ENCODE data around the gene CHST15. TPM values are rescaled to one million over a fixed set of nuclear protein-coding genes. Genes with fewer than 3 reads are reported as not detected.

Gene CHST15
- polyA plus RNA-seq, 1 experiment, result 3.2 TPM

GRCh38 chr10:124012583-124012982, 80.8 kb downstream of the CHST15 start:
- Histone ChIP-seq H3K9me3 (ENCODE audit: control insufficient read depth, insufficient read depth, low read length) (peaks cover 33% of the 10 kb centered on the region), H3K4me3 (ENCODE audit: low read depth, low read length) (no peak overlapping the region), H3K27ac (ENCODE audit: low read depth, low read length) (no peak overlapping the region), H3K27me3 (ENCODE audit: control insufficient read depth, insufficient read depth, low read length) (no peaks in the 10 kb centered on the region)
- POLR2A ChIA-PET, result no interaction called here
- TF ChIP-seq CTCF (IDR thresholded peaks at IDR 0.05; ENCODE audit: low read depth, low read length), result no peak
- CTCF ChIA-PET, result no interaction called here
- DNase-seq (ENCODE audit: low read depth, low spot score), result no peak

- Histone ChIP-seq H3K27ac (ENCODE audit: low read depth, low read length) (no peak overlapping the region), H3K9me3 (ENCODE audit: control insufficient read depth, insufficient read depth, low read length) (peaks cover 33% of the 10 kb centered on the region), H3K27me3 (ENCODE audit: control insufficient read depth, insufficient read depth, low read length) (no peaks in the 10 kb centered on the region), H3K4me3 (ENCODE audit: low read depth, low read length) (no peak overlapping the region)
- ChIA-PET POLR2A (no interaction called here), CTCF (no interaction called here)
- no peak for DNase-seq (ENCODE audit: low read depth, low spot score)
- TF ChIP-seq CTCF (IDR thresholded peaks at IDR 0.05; ENCODE audit: low read depth, low read length), result no peak
These were observed 81.3 kb downstream of the CHST15 start for GRCh38 chr10:124012066-124012465.

- H3K27ac ChIP-seq (ENCODE audit: low read depth, low read length), result no peak overlapping the region
- peaks cover 3% of the 10 kb centered on the region for H3K27me3 ChIP-seq (ENCODE audit: control insufficient read depth, insufficient read depth, low read length)
- DNase-seq (ENCODE audit: low read depth, low spot score), result no peak
- ChIA-PET CTCF (interaction anchor here (1.5 kb wide), 1 partner anchor 377 kb away, joined by 5 read pairs; no protein-coding TSS in a partner anchor), POLR2A (no interaction called here)
- peaks cover 33% of the 10 kb centered on the region for H3K9me3 ChIP-seq (ENCODE audit: control insufficient read depth, insufficient read depth, low read length)
- no peak for TF ChIP-seq CTCF (IDR thresholded peaks at IDR 0.05; ENCODE audit: low read depth, low read length)
- H3K4me3 ChIP-seq (ENCODE audit: low read depth, low read length), result no peak overlapping the region
These were observed 81.9 kb downstream of the CHST15 start for GRCh38 chr10:124011464-124011863.

- TF ChIP-seq CTCF (IDR thresholded peaks at IDR 0.05; ENCODE audit: low read depth, low read length), result no peak
- Histone ChIP-seq H3K27ac (ENCODE audit: low read depth, low read length) (no peak overlapping the region), H3K27me3 (ENCODE audit: control insufficient read depth, insufficient read depth, low read length) (peaks cover 3% of the 10 kb centered on the region), H3K4me3 (ENCODE audit: low read depth, low read length) (no peak overlapping the region), H3K9me3 (ENCODE audit: control insufficient read depth, insufficient read depth, low read length) (peaks cover 33% of the 10 kb centered on the region)
- POLR2A ChIA-PET, result no interaction called here
- CTCF ChIA-PET, result interaction anchor here (1.5 kb wide), 1 partner anchor 378 kb away, joined by 5 read pairs; no protein-coding TSS in a partner anchor
- no peak for DNase-seq (ENCODE audit: low read depth, low spot score)
These were observed 82.8 kb downstream of the CHST15 start for GRCh38 chr10:124010563-124011131.

- no peak for DNase-seq (ENCODE audit: low read depth, low spot score)
- no peak overlapping the region for H3K4me3 ChIP-seq (ENCODE audit: low read depth, low read length)
- ChIA-PET POLR2A (no interaction called here), CTCF (interaction anchor here (1.5 kb wide), 1 partner anchor 379 kb away, joined by 5 read pairs; no protein-coding TSS in a partner anchor)
- no peak for TF ChIP-seq CTCF (IDR thresholded peaks at IDR 0.05; ENCODE audit: low read depth, low read length)
- peaks cover 33% of the 10 kb centered on the region for H3K9me3 ChIP-seq (ENCODE audit: control insufficient read depth, insufficient read depth, low read length)
- no peak overlapping the region for H3K27ac ChIP-seq (ENCODE audit: low read depth, low read length)
- H3K27me3 ChIP-seq (ENCODE audit: control insufficient read depth, insufficient read depth, low read length), result peaks cover 3% of the 10 kb centered on the region
These were observed 83.4 kb downstream of the CHST15 start for GRCh38 chr10:124010024-124010423.
